ACHN (cell line): ENCODE measurements around the gene SLC35A5.

Source experiments
- DNase-seq: peaks from one replicate; pipeline ENCODE4 v3.0.0-alpha.2; 2015
- in situ Hi-C: cut with HindIII; loops from 2 replicates; pipeline ENCODE4 v1.10.0; 2017; ENCODE audit warnings: low sequenced_read_pairs, low pct_ligation_motif_present, low pct_unique_long_range_greater_than_20kb

SLC35A5 gene

DNA sequence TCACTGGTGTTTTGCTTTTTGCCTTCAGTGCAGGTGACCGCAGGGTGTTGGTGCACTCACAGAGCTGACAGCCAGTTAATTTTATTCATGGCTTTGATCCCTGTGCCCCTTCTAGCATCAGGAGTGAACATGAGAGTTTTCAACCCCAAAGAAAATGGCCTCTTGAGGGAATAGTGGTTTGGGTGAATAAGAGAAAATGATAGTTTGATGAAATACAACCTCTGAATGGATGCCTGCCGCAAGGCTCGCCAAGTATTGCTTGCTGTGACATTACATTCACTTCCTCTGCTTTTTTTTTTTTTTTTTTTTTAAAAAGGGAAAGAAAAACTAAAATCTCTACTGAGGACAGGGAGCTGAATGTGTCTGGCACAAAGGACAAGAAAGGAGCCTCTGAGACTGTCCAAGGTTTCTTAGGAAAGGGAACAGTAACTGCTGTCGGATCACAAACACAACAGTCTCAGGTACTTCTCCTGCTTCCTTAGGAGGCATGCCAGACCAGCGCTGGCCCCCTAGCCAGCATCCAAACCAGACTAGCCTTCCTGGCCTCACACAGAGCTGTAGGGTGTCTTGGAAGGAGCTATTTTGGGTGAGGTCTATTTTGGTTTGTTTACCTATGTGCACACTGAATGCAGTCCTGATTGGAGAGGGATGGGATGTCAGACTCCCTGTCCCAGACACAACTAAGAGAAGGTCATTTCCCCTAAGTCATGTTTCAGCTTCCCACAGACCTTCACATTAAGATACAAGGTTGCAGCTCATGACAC, 50.1 kb downstream of the SLC35A5 start:
- DNase-seq, result no peak
- in situ Hi-C loops, result no loop called here

DNA sequence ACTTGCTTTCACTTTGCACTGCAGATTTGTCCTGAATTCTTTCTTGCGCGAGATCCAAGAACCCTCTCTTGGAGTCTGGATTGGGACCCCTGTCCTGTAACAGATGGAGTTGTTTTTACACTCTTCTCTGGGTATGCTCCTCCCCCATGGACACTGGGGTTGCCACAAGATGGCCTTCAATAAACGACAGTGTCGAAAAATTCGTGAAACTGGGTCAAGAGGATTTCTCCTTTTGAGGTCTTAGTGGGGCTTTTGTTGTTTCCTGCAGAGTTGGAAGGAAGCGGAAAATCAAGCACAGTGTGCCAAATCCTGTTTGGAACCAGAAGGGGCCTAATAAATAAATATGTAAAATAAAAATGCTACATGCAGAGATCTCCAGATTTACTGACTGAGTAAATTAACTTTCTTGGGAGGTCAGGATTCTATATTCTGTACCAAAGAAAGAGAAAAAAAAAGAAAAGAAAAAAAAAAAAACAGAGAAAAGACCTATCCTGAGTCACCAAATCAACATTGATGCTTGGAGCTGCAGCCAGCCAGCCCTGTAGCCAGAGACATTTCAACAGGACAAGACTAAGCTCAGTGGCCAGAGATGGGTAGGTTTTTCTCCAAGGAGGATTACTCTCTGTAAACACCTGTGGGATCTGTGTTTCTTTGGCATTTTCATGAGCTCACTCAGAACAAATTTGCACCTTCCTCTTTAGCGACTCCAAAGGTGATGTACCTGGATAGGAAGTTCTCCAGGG, 54.3 kb downstream of the SLC35A5 start:
- in situ Hi-C loops, result no loop called here
- DNase-seq, result no peak

DNA sequence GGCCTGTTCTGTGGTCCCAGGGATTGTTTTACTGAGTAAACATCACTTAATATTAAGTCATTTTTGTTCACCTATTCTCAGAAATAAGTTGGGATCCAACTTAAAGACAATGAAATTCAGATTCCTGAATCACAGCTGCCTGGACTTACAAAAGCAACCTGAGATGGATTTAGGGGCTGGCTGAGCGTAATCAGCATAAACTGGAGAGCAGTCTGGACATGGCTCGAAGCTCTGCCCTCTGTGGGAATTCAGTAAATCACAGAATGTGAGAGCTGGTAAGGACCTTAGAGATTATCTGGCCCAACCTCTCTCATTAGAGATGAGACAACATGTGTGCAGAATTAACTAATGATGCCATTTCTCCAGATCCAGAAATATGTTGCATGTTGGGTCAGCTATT, 55.4 kb downstream of the SLC35A5 start:
- in situ Hi-C loops, result no loop called here

GRCh38 chr3:112619295-112619694, 57.5 kb downstream of the SLC35A5 start:
- DNase-seq, result no peak
- in situ Hi-C loops, result no loop called here

More for the DNA sequence above, 55.4 kb downstream of the SLC35A5 start:
- no peak for DNase-seq

GRCh38 chr3:112623213-112623612, 61.4 kb downstream of the SLC35A5 start:
- no peak for DNase-seq
- in situ Hi-C loops, result no loop called here

- no peak for DNase-seq
- in situ Hi-C loops, result no loop called here
Observed at GRCh38 chr3:112623717-112624116, 61.9 kb downstream of the SLC35A5 start.

GRCh38 chr3:112627419-112627818, 65.6 kb downstream of the SLC35A5 start:
- DNase-seq, result no peak
- in situ Hi-C loops, result no loop called here

- in situ Hi-C loops, result no loop called here
- DNase-seq, result no peak
Observed at GRCh38 chr3:112627919-112628466, 66.1 kb downstream of the SLC35A5 start.

- in situ Hi-C loops, result no loop called here
- DNase-seq, result peak; percentile 73
Observed at GRCh38 chr3:112629425-112629824, 67.6 kb downstream of the SLC35A5 start.

DNA sequence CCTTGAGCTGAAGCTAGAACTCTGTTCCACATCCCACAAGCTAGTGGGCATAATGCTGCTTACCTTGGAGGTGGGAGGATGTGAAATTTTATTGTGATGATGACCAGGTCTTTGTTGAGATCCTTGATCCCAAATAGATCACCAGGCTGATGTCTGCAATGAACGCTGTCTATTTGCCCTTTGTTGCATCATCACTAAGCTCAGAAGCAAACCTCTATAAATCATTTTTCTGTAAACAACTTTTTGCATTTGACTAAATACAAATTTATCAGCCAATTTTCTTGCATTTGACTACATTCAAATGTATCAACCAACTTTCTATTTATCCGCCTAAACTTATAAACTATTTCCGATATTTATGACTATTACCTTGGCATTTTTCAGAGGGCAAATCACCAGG, 69.4 kb downstream of the SLC35A5 start:
- no peak for DNase-seq
- in situ Hi-C loops, result no loop called here

DNA sequence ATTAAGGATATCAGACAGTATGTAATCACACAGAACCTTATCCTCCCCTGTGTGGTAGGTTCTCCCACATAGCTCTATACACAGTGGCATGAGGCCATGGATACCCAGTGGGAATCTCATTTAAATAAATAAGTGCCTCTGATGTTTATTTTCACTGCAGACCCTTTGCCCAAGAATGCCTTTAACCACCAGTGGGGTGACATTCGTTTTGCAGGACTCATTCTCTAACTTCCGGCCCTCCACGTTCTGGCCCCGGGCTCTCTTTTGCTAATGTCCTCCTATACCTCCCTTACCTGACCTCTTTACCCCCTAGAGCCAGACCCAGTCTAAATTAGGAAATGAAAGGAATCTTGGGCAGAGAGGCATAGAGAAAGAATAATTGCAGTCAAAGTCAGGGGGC, 70.8 kb downstream of the SLC35A5 start:
- in situ Hi-C loops, result no loop called here
- DNase-seq, result no peak

GRCh38 chr3:112633191-112633590, 71.3 kb downstream of the SLC35A5 start:
- no peak for DNase-seq
- in situ Hi-C loops, result no loop called here

GRCh38 chr3:112633757-112634156, 71.9 kb downstream of the SLC35A5 start:
- no peak for DNase-seq
- in situ Hi-C loops, result no loop called here

GRCh38 chr3:112634786-112635541, 73.1 kb downstream of the SLC35A5 start:
- DNase-seq, result no peak
- in situ Hi-C loops, result no loop called here
